ENCODE measurements around the gene RNF180. TPM values are rescaled to one million over a fixed set of nuclear protein-coding genes. Genes with fewer than 3 reads are reported as not detected.
A peak's percentile ranks its signal among the peaks of the same experiment; 100 is the strongest.

RNF180 gene, protein sequence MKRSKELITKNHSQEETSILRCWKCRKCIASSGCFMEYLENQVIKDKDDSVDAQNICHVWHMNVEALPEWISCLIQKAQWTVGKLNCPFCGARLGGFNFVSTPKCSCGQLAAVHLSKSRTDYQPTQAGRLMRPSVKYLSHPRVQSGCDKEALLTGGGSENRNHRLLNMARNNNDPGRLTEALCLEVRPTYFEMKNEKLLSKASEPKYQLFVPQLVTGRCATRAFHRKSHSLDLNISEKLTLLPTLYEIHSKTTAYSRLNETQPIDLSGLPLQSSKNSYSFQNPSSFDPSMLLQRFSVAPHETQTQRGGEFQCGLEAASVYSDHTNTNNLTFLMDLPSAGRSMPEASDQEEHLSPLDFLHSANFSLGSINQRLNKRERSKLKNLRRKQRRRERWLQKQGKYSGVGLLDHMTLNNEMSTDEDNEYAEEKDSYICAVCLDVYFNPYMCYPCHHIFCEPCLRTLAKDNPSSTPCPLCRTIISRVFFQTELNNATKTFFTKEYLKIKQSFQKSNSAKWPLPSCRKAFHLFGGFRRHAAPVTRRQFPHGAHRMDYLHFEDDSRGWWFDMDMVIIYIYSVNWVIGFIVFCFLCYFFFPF
- polyA plus RNA-seq (2011; rRNA removed) = 1.0 and 1.8 TPM in 2 replicates
- 1.8 and 2.7 TPM in 2 replicates for polyA minus RNA-seq (2011; rRNA and poly(A)+ RNA removed)

GRCh38 chr5:64165500-64166200 is at the start of gene RNF180:
TSS of gene RNF180 (plus strand) at chr5:64165843. CDS start at chr5:64200808, 34,965 bp downstream.
- Histone ChIP-seq H3K4me3 (ENCODE audit: low read depth, low read length) (peak within 1 kb of the TSS; percentile 75), H3K36me3 (ENCODE audit: control insufficient read depth, insufficient read depth, low read length) (no peaks in the 10 kb centered on the region), H3K27me3 (ENCODE audit: control insufficient read depth, insufficient read depth, low read length) (peaks cover 3% of the 10 kb centered on the region)
- POLR2A ChIA-PET = no interaction called here
- CTCF ChIA-PET = interaction anchor here (0.8 to 3.1 kb wide), 2 partner anchors 15 to 17 kb away, joined by 3 to 14 read pairs; no protein-coding TSS in a partner anchor
- DNase-seq (ENCODE audit: low read depth) = no peak
- TF ChIP-seq, protein P1, sequence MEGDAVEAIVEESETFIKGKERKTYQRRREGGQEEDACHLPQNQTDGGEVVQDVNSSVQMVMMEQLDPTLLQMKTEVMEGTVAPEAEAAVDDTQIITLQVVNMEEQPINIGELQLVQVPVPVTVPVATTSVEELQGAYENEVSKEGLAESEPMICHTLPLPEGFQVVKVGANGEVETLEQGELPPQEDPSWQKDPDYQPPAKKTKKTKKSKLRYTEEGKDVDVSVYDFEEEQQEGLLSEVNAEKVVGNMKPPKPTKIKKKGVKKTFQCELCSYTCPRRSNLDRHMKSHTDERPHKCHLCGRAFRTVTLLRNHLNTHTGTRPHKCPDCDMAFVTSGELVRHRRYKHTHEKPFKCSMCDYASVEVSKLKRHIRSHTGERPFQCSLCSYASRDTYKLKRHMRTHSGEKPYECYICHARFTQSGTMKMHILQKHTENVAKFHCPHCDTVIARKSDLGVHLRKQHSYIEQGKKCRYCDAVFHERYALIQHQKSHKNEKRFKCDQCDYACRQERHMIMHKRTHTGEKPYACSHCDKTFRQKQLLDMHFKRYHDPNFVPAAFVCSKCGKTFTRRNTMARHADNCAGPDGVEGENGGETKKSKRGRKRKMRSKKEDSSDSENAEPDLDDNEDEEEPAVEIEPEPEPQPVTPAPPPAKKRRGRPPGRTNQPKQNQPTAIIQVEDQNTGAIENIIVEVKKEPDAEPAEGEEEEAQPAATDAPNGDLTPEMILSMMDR (IDR thresholded peaks at IDR 0.05; ENCODE audit: insufficient read depth, low read depth, low read length) = no peak

DNA sequence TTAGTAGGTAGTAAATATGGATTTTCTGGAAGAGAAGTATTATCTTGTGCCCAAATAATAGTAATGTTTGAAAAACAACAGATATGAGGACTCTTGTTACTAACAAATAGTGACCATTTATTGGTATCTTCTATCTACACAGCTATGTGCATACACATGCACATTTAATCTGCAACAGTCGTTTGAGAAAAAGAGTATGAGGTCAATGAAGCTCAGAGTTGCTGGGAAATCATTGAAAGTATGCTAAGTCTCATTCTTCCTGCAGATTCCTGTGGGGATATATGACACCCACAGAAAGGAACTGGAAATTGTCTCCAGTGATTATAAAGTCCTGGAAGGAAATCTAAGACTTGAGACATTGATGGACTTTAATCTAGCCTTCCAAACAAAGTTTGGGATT is 40.1 kb upstream of the RNF180 start:
- no peak overlapping the region for H3K4me3 ChIP-seq (ENCODE audit: low read depth, low read length)
- TF ChIP-seq, protein P1 (IDR thresholded peaks at IDR 0.05; ENCODE audit: insufficient read depth, low read depth, low read length) = no peak
- POLR2A ChIA-PET = no interaction called here
- no peaks in the 10 kb centered on the region for H3K27me3 ChIP-seq (ENCODE audit: control insufficient read depth, insufficient read depth, low read length)
- no peaks in the 10 kb centered on the region for H3K36me3 ChIP-seq (ENCODE audit: control insufficient read depth, insufficient read depth, low read length)
- CTCF ChIA-PET = no interaction called here
- DNase-seq (ENCODE audit: low read depth) = no peak

- no peaks in the 10 kb centered on the region for H3K36me3 ChIP-seq (ENCODE audit: control insufficient read depth, insufficient read depth, low read length)
- TF ChIP-seq, protein P1 (IDR thresholded peaks at IDR 0.05; ENCODE audit: insufficient read depth, low read depth, low read length) = no peak
- H3K4me3 ChIP-seq (ENCODE audit: low read depth, low read length) = no peak overlapping the region
- DNase-seq (ENCODE audit: low read depth) = no peak
- ChIA-PET CTCF (no interaction called here), POLR2A (no interaction called here)
- no peaks in the 10 kb centered on the region for H3K27me3 ChIP-seq (ENCODE audit: control insufficient read depth, insufficient read depth, low read length)
Observed at GRCh38 chr5:64126202-64126741, 39.4 kb upstream of the RNF180 start.

GRCh38 chr5:64140018-64140417 is 25.6 kb upstream of the RNF180 start:
- no peak overlapping the region for H3K4me3 ChIP-seq (ENCODE audit: low read depth, low read length)
- ChIA-PET POLR2A (no interaction called here), CTCF (no interaction called here)
- DNase-seq (ENCODE audit: low read depth) = no peak
- H3K27me3 ChIP-seq (ENCODE audit: control insufficient read depth, insufficient read depth, low read length) = no peaks in the 10 kb centered on the region
- TF ChIP-seq, protein P1 (IDR thresholded peaks at IDR 0.05; ENCODE audit: insufficient read depth, low read depth, low read length) = no peak
- H3K36me3 ChIP-seq (ENCODE audit: control insufficient read depth, insufficient read depth, low read length) = no peaks in the 10 kb centered on the region
